Heart left ventricle (tissue), 16 donors: Measurements from ENCODE around the gene DPH2. TPM values are rescaled to one million over a fixed set of nuclear protein-coding genes. Genes with fewer than 3 reads are reported as not detected.
A peak's percentile ranks its signal among the peaks of the same experiment; 100 is the strongest.

Experiments used
- ATAC-seq, 4 donors: fragments of 200-7000 bp; cut with Tn5 transposase; one replicate each; pipeline ENCODE4 v1.9.1; 2020 to 2022; ENCODE audit warnings: moderate library complexity in 4 of 4, mild to moderate bottlenecking in 3 of 4, moderate number of reproducible peaks in 1 of 4
- DNase-seq, 5 donors: peaks; one replicate each; pipeline ENCODE4 v3.0.0-alpha.2; 2020
- H3K27ac ChIP-seq, 12 donors: fragments of 200-600 bp; sonication (generic) in 4 of 12; one replicate each; pipeline versions ENCODE4 v1.5.0 to v1.8.0; 2016 to 2022; ENCODE audit warnings: mild to moderate bottlenecking in 2 of 12
- H3K27me3 ChIP-seq, 9 donors: fragments of 200-600 bp; sonication (generic) in 2 of 9; one replicate each; pipeline versions ENCODE4 v1.5.1 to v1.8.0; 2016 to 2022; ENCODE audit warnings: mild to moderate bottlenecking in 3 of 9
- H3K36me3 ChIP-seq, 9 donors: fragments of 200-600 bp; sonication (generic) in 2 of 9; one replicate each; pipeline versions ENCODE4 v1.5.0 to v1.8.0; 2018 to 2022; ENCODE audit warnings: mild to moderate bottlenecking in 2 of 9
- H3K4me1 ChIP-seq, 12 donors: fragments of 200-600 bp; sonication (generic) in 4 of 12; one replicate each; pipeline versions ENCODE4 v1.5.0 to v1.8.0; 2016 to 2022; ENCODE audit warnings: mild to moderate bottlenecking in 3 of 12
- H3K4me3 ChIP-seq, 12 donors: fragments of 200-600 bp; sonication (generic) in 4 of 12; one replicate each; pipeline versions ENCODE4 v1.5.0 to v1.8.0; 2017 to 2022; ENCODE audit warnings: mild to moderate bottlenecking in 9 of 12, moderate library complexity in 4 of 12
- H3K9me3 ChIP-seq, 12 donors: fragments of 200-600 bp; sonication (generic) in 4 of 12; one replicate each; pipeline versions ENCODE4 v1.5.0 to v1.8.0; 2016 to 2022; ENCODE audit warnings: mild to moderate bottlenecking in 1 of 12
- POLR2A ChIP-seq, 2 donors: fragments of 450-650 bp; IDR thresholded peaks; one replicate each; pipeline ENCODE4 v1.6.1; 2017; ENCODE audit warnings: antibody characterized with exemption in 2 of 2, mild to moderate bottlenecking in 2 of 2, moderate library complexity in 2 of 2
- WGBS, 4 donors: extraction: QIAGEN DNeasy Blood & Tissue Kit in 2 of 4; methylation state at CpG; one replicate each; pipeline versions ENCODE4 v1.1.5 to v1.1.7; 2013 to 2018; 5-methylcytosine and 5-hydroxymethylcytosine counted together
- intact Hi-C, 10 donors: fragments of 100-400 bp; cut with DNase I; formaldehyde crosslinking; loops; one replicate each; pipeline versions ENCODE4 v1.11.1 to v1.14.2; 2022
- polyA plus RNA-seq, 2 donors: library from polyadenylated mRNA; stranded (reverse); fragments of 200-250 nt; gene quantifications; one replicate each; pipeline ENCODE4 v1.2.3, GENCODE V29; 2013
- total RNA-seq, 9 donors: library from RNA; depleted of rRNA in 2 of 9; stranded (reverse); fragments of >200 nt in 2 of 9; fragmentation: NEBNext Ultra II Directional in 3 of 9; extraction: Animal tissue kit (Norgen Biotek cat#: 25700) in 3 of 9; gene quantifications; one replicate each; pipeline versions ENCODE4 v1.1.0 to v1.2.4, GENCODE V29; 2016 to 2023
- TF ChIP-seq, protein P1 (sequence below), 12 donors: fragments of 200-600 bp; sonication (generic) in 4 of 12; IDR thresholded peaks; one replicate each; pipeline versions ENCODE4 v1.5.0 to v1.8.0; 2018 to 2022; ENCODE audit warnings: antibody characterized with exemption in 12 of 12, mild to moderate bottlenecking in 5 of 12
- donor health status: ischemic (EF 13 %, LVEDD 7.1; RV severe dilation, severe dysfunction).
- donor health status: healthy with polysubstance abuse.
- donor health status: DM: no; HTN: yes; CAD: no.
- donor health status: DM: no; HTN: no; CAD: no.
- donor health status: ischemic (EF 25% LVEDD 6.9; RV normal size, moderate dysfunction).
- donor health status: ischemic (EF 25% LVEDD 5.7; RV mildly dilated, moderate dysfunction).
- donor health status: healthy.
- donor health status: DM: yes; HTN: yes; CAD: no.
- donor health status: ischemic (EF 35%, LVEDD 5.7; RV mildly dilated, moderate dysfunction).
- donor health status: nonischemic (EF 11% LVEDD 7.7; RV severe dilation, severe dysfunction).
- donor health status: DM: yes; HTN: yes; CAD: no.
- donor health status: PGD.
- donor health status: ischemic (EF 29% LVEDD 5.4; RV normal size, mild dysfunction).
- donor health status: nonischemic (EF 23%, LVEDD 6.1; RV moderate dilation, normal function).

The DPH2 gene
- total and polyA plus RNA-seq, 11 donors: 8.0 to 65.6 (median 14.7) TPM

DNA sequence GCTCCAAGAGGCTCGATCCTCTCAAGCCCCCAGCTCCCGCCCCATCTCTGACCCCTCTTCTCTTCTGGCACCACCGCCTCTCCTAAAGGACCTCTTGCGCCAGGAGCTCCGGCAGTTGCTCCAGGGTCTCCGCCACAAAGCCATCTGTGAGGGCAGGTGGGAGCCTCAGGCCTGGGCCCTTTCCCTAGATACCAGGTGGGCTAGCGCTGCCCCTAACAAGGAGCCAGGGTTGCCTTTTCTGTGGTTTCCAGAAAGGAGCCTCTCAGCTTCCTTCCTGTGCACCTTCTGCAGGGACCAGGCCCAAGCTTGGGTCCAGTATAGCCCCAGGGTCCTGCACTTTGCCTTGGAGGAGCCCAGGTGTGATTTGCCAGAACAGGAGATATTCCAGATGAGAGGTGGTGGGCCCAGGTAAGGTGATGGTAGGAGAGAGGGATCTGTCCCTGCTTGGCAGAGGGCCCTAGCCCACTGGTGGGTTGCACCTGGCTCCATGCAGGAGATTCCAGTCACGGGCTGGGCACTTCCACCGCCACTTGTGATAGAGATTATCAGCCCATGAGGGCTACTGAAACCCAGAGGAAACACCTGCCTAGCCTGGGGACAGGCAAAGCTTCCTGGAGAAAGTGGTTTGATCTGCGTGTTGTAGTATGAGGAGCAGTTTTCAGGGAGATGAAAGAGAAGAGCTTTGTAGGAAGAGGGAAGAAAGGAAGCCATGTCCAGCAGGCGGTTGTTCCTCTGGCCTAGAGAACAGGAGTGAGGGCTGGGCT, 22.6 kb downstream of the DPH2 start:
- Histone ChIP-seq H3K36me3 (no peaks in the 10 kb centered on the region), H3K27me3 (no peaks in the 10 kb centered on the region), H3K9me3 (no peaks in the 10 kb centered on the region), H3K4me3 (peak overlapping the region; percentile 58 to 96 (median 66)), H3K27ac (peak overlapping the region in 3 of 12 donors; percentile 52 to 79 (median 57)), H3K4me1 (peaks cover 0 to 27% (median 13%) of the 10 kb centered on the region in 12 donors)
- ATAC-seq (no peak), DNase-seq (no peak)
- TF ChIP-seq, protein P1, sequence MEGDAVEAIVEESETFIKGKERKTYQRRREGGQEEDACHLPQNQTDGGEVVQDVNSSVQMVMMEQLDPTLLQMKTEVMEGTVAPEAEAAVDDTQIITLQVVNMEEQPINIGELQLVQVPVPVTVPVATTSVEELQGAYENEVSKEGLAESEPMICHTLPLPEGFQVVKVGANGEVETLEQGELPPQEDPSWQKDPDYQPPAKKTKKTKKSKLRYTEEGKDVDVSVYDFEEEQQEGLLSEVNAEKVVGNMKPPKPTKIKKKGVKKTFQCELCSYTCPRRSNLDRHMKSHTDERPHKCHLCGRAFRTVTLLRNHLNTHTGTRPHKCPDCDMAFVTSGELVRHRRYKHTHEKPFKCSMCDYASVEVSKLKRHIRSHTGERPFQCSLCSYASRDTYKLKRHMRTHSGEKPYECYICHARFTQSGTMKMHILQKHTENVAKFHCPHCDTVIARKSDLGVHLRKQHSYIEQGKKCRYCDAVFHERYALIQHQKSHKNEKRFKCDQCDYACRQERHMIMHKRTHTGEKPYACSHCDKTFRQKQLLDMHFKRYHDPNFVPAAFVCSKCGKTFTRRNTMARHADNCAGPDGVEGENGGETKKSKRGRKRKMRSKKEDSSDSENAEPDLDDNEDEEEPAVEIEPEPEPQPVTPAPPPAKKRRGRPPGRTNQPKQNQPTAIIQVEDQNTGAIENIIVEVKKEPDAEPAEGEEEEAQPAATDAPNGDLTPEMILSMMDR (IDR thresholded peaks at IDR 0.05): no peak
- intact Hi-C loops: no loop called here
- WGBS, 4 donors: 44 to 62% (median 56%) methylated on average over 11 of the region's 11 CpGs

DNA sequence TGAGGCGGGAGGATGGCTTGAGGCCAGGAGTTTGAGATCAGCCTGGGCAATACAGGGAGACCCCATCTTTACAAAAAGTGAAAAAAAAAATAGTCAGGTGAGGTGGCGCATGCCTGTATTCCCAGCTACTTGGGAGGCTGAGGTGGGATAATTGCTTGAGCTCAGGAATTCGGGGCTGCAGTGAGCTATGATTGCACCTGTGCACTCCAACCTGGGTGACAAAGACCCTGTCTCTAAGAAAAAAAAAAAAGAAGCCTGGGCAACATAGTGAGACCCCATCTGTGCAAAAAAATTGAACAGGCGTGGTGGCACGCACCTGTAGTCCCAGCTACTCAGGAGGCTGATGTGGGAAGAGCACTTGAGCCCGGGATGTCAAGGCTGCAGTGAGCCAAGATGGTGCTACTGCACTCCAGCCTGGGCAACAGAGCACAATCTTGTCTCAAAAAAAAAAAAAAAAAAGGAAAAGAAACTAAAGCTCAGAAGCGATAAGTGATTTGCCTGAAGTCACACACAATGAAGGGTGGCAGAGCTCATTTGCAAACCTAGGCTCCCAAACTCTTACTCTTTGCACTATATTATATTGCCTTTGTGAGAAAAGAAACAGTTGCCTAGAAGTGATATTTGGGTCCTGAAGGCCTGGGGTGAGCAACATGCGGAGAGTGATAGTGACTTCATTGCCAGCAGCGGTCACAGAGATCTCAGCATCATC, 23.6 kb downstream of the DPH2 start:
- no peaks in the 10 kb centered on the region for H3K36me3 ChIP-seq
- no peak for ATAC-seq
- H3K27ac ChIP-seq: no peak overlapping the region
- no peaks in the 10 kb centered on the region for H3K9me3 ChIP-seq
- no peak for DNase-seq
- TF ChIP-seq POLR2A (IDR thresholded peaks at IDR 0.05): no peak
- TF ChIP-seq, protein P1 (IDR thresholded peaks at IDR 0.05): no peak
- WGBS, 4 donors: 91 to 94% (median 91%) methylated on average over 9 of the region's 9 CpGs
- peaks cover 0 to 27% (median 13%) of the 10 kb centered on the region in 12 donors for H3K4me1 ChIP-seq
- intact Hi-C loops: no loop called here
- no peaks in the 10 kb centered on the region for H3K27me3 ChIP-seq
- no peak overlapping the region for H3K4me3 ChIP-seq

DNA sequence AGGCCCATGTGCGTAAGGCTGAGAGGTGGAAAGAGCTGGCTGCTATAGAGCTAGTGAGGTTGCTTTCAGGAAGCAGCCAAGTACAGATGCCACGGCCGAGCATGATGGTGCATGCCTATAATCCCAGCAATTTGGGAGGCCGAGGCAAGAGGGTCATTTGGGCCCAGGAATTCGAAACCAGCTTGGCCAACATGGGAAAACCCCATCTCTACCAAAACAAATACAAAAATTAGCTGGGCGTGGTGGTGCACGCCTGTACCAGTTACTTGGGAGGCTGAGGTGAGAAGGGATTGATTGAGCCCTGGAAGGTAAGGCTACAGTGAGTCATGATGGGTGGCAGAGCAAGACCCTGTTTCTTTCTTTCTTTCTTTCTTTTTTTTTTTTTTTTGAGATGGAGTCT, 24.3 kb downstream of the DPH2 start:
- TF ChIP-seq POLR2A (IDR thresholded peaks at IDR 0.05): no peak
- TF ChIP-seq, protein P1 (IDR thresholded peaks at IDR 0.05): no peak
- no peaks in the 10 kb centered on the region for H3K9me3 ChIP-seq
- no peak overlapping the region for H3K4me3 ChIP-seq
- ATAC-seq (no peak), DNase-seq (no peak)
- H3K4me1 ChIP-seq: peaks cover 0 to 27% (median 13%) of the 10 kb centered on the region in 12 donors
- H3K27me3 ChIP-seq: no peaks in the 10 kb centered on the region
- no peak overlapping the region for H3K27ac ChIP-seq
- intact Hi-C loops: no loop called here
- H3K36me3 ChIP-seq: no peaks in the 10 kb centered on the region
- WGBS, 4 donors: 92 to 94% (median 92%) methylated on average over 7 of the region's 7 CpGs
